AG04450 (cell line): ENCODE measurements around the gene FRMD8. TPM values are rescaled to one million over a fixed set of nuclear protein-coding genes. Genes with fewer than 3 reads are reported as not detected.

ENCODE experiments used
- CTCF ChIA-PET: fragments of 300-600, 350-600 bp; formaldehyde crosslinking; extraction: SDS; loops from one replicate; lab custom pipeline; 2022; ENCODE audit warnings: antibody characterized with exemption, inconsistent platforms; lab: Charles Lee
- POLR2A ChIA-PET: fragments of 350-600 bp; formaldehyde crosslinking; extraction: SDS; loops from one replicate; lab custom pipeline; 2021; ENCODE audit warnings: antibody characterized with exemption, inconsistent platforms; lab: Yijun Ruan, JAX
- DNase-seq: peaks from one replicate; pipeline ENCODE4 v3.0.0-alpha.2; 2011; ENCODE audit warnings: low read depth, low spot score
- H3K27ac ChIP-seq: one replicate; pipeline ENCODE4 v1.5.1; 2012; ENCODE audit warnings: low read depth, low read length, control low read depth
- H3K27me3 ChIP-seq: one replicate; pipeline ENCODE4 v1.6.0; 2012; ENCODE audit warnings: low read length; ENCODE audit not compliant: control insufficient read depth, insufficient read depth
- H3K4me3 ChIP-seq: 2 replicates; pipeline ENCODE4 v1.5.1; 2011; ENCODE audit warnings: mild to moderate bottlenecking, low read depth, low read length, control low read depth
- H3K9me3 ChIP-seq: 2 replicates; pipeline ENCODE4 v1.5.1; 2012; ENCODE audit warnings: low read length; ENCODE audit not compliant: control insufficient read depth, insufficient read depth
- CTCF ChIP-seq: IDR thresholded peaks from 2 replicates; pipeline ENCODE4 v1.5.1; 2011; ENCODE audit warnings: low read depth, low read length, control low read depth, inconsistent platforms
- polyA plus RNA-seq: library from polyadenylated mRNA; depleted of rRNA; stranded (reverse); fragments of >200 nt; gene quantifications from 2 replicates; pipeline ENCODE4 v1.2.3, GENCODE V29; 2011

The FRMD8 gene
- polyA plus RNA-seq, 1 experiment, result 10.7 TPM

DNA sequence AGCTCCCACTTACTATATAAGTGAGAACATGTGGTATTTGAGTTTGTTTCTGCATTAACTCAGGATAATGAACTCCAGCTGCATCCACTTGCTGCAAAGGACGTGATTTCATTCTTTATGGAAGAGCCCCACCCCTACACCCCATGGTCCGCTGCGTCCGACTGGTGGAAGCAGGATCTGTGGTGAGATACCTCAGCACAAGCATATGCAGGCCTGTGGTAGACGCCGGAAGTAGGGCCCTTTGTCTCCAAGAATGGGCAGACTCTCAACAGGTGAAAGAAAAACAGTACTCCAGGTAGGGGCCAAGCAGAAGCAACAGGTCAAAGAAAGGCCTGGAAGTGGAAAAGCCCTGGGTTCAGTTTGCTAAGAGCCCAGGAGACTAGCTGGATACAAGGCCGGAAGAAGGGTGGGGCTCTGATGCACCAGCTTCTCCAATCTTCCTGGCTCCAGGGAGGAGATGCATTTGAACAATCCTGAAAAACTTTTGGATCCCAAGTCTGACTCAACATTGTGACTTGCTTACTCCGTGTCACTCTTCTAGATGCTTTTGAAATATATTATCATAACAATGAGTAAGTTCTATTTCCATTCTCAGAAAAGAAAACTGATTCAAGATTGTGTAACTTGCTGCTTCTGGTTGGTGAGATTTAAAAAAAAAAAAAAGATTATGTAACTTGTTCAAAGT lies 66.5 kb downstream of the FRMD8 start:
- DNase-seq, result no peak
- POLR2A ChIA-PET, result interaction anchor here (0.5 to 2.7 kb wide), 11 partner anchors 13 to 57 kb away, joined by 3 to 12 read pairs (median 6); partner anchors contain the start of gene MALAT1

GRCh38 chr11:65454311-65454695 lies 67.9 kb downstream of the FRMD8 start:
- Histone ChIP-seq H3K27me3 (no peaks in the 10 kb centered on the region), H3K27ac (peak overlapping the region; percentile 82), H3K9me3 (peaks cover 4% of the 10 kb centered on the region; the same call in 1 of the 2 replicates), H3K4me3 (peak overlapping the region; percentile 67)
- ChIA-PET CTCF (no interaction called here), POLR2A (interaction anchor here (0.5 to 2.7 kb wide), 5 partner anchors 33 to 56 kb away, joined by 3 to 18 read pairs (median 8); partner anchors contain the start of gene MALAT1)
- no peak for DNase-seq
- no peak for TF ChIP-seq CTCF

More for the DNA sequence above, 66.5 kb downstream of the FRMD8 start:
- peaks cover 4% of the 10 kb centered on the region; the same call in 1 of the 2 replicates for H3K9me3 ChIP-seq
- no peak for TF ChIP-seq CTCF
- no peak overlapping the region for H3K4me3 ChIP-seq
- H3K27ac ChIP-seq, result peak overlapping the region; percentile 57
- H3K27me3 ChIP-seq, result no peaks in the 10 kb centered on the region
- CTCF ChIA-PET, result no interaction called here

DNA sequence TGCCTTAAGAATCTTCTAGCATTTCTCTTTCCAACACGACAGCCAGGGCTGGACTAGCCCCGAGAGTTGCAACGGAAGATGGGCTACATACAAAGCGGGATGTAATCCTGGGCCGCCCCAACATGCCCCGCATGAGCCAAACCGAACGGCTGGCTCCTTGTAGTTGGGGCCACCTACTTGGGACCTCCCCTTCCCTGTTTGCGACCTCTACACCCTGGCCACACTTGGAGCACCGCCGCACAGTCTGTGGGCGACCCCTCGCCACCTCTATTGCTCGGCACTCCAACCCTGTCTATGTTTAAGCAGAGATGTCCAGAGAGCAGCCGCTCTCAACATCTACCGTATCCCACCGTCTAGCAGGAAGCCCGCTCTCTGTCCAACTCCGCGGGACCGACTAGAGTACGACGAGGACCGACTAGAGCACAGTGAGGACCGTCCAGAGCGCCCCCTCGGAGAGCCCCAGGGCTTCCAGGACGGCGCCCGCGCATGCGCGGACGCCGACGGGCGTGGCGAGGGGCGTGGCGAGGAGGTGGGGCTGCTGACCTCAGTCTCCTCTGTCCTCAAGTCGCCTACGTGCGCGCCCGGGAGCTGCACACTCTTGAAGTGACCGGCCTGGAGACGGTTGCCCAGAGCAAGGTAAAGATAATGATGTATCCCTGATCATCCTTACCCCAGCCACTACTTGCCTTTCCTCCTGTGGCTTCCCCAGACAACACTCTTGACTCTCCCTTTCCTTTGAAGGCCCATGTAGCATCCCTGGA lies 68.4 kb downstream of the FRMD8 start:
- no peaks in the 10 kb centered on the region for H3K27me3 ChIP-seq
- DNase-seq, result no peak
- no peak for TF ChIP-seq CTCF
- H3K27ac ChIP-seq, result peak overlapping the region; percentile 82
- H3K9me3 ChIP-seq, result peaks cover 4% of the 10 kb centered on the region; the same call in 1 of the 2 replicates
- CTCF ChIA-PET, result no interaction called here
- POLR2A ChIA-PET, result interaction anchor here (0.5 to 2.7 kb wide), 10 partner anchors 17 to 82 kb away, joined by 3 to 18 read pairs (median 6); partner anchors contain the start of genes MALAT1 and NEAT1
- H3K4me3 ChIP-seq, result peak overlapping the region; percentile 67

DNA sequence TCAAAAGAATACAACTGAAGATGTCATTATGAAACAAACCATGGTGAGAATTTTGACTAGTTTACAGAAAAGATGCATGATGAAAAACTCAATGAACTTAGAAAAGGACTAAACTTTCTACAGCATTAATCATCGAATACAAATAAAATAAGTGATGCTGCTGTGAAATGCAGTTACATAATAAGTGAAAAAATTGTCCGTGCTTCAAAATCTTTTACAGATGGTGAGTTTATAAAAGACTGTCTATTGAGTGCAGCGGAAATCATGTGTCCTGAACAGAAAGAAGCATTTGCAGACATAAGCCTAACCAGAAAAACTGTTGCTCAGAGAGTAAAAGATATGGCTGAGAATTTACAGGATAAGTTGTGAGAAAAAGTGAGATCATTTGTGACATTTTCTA lies 70.0 kb downstream of the FRMD8 start:
- CTCF ChIA-PET, result no interaction called here
- Histone ChIP-seq H3K4me3 (no peak overlapping the region), H3K9me3 (no peaks in the 10 kb centered on the region), H3K27ac (no peak overlapping the region), H3K27me3 (no peaks in the 10 kb centered on the region)
- POLR2A ChIA-PET, result interaction anchor here (0.7 to 1.0 kb wide), 2 partner anchors 36 to 45 kb away, joined by 3 to 5 read pairs; no protein-coding TSS in a partner anchor
- TF ChIP-seq CTCF, result no peak
- DNase-seq, result no peak
